ENCODE data around the gene KLHDC7B. TPM values are rescaled to one million over a fixed set of nuclear protein-coding genes. Genes with fewer than 3 reads are reported as not detected.

The KLHDC7B gene
- total and polyA plus RNA-seq, 2 donors (not counting 3 experiments of a cell fraction or from before 2014, with no cell fraction given): not detected

DNA sequence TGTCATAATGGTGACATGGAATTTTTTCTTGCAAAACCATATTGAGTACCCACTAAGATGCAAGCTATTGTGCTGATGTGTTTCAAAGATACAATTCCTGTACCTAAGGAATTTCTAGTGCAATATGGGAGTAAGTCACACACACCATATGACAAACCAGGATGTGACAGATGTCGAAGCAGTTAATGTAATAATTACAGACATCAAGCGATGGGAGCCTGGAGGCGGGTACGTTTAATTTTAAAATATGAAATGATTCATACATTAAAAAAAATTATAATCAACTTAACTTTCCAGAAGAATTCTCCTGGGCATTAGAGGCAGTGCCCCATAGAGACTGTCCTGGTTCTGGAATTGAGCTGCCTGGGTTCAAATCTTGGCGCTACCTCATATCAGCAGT is 11.0 kb downstream of the KLHDC7B start:
- intact Hi-C loops (cut with micrococcal nuclease): no loop called here
- no peak for FAIRE-seq
- no peak overlapping the region for H3K9ac ChIP-seq (replicated peaks; ENCODE audit: extremely low read depth, insufficient read depth, low read length)

More for the DNA sequence above, 11.0 kb downstream of the KLHDC7B start:
- no TSS peak for BruUV-seq (replicated peaks)
- CTCF ChIA-PET: interaction anchor here (0.7 to 1.6 kb wide), 3 partner anchors 25 to 46 kb away, joined by 3 to 4 read pairs (median 3); partner anchors contain the start of gene SCO2
- no peaks in the 10 kb centered on the region for H3K4me1 ChIP-seq (ENCODE audit: control insufficient read depth, extremely low read depth, insufficient read depth, low read length)
- no peak for DNase-seq (ENCODE audit: low read depth, low spot score)
- dilution Hi-C loops (cut with MboI; ENCODE audit: extremely low pct_ligation_motif_present, low sequenced_read_pairs): no loop called here
- H3K27me3 ChIP-seq (ENCODE audit: control insufficient read depth in 2 of 2, insufficient read depth in 2 of 2, low read length in 2 of 2): peaks cover 11 to 12% of the 10 kb centered on the region in 2 experiments
- H3K36me3 ChIP-seq (ENCODE audit: control insufficient read depth in 2 of 2, extremely low read depth in 1 of 2, insufficient read depth in 2 of 2, low read length in 2 of 2): no peaks in the 10 kb centered on the region
- H4K20me1 ChIP-seq (replicated peaks; ENCODE audit: control insufficient read depth, extremely low read depth, insufficient read depth, low read length): no peaks in the 10 kb centered on the region
- TF ChIP-seq GATA2 (IDR thresholded peaks at IDR 0.05; ENCODE audit: insufficient read depth, insufficient read length, low read depth, low read length): no peak
- TF ChIP-seq EZH2 (IDR thresholded peaks at IDR 0.05; ENCODE audit: borderline replicate concordance, low read depth, low read length, severe bottlenecking): no peak
- TF ChIP-seq POLR2A (IDR thresholded peaks at IDR 0.05; ENCODE audit: low read depth, low read length): no peak
- no peak for TF ChIP-seq POLR2AphosphoS5 (IDR thresholded peaks at IDR 0.05; ENCODE audit: insufficient read depth, low read depth, low read length)
- no peak for TF ChIP-seq FOS (IDR thresholded peaks at IDR 0.05; ENCODE audit: borderline replicate concordance, insufficient read depth, low read length)
- TF ChIP-seq MYC (IDR thresholded peaks at IDR 0.05; ENCODE audit: low read depth, low read length): no peak
- TF ChIP-seq JUN (IDR thresholded peaks at IDR 0.05; ENCODE audit: borderline replicate concordance, insufficient read depth, insufficient read length, low read depth): no peak
- TF ChIP-seq, protein P1, sequence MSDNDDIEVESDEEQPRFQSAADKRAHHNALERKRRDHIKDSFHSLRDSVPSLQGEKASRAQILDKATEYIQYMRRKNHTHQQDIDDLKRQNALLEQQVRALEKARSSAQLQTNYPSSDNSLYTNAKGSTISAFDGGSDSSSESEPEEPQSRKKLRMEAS (IDR thresholded peaks at IDR 0.05; ENCODE audit: insufficient read depth, insufficient read length): no peak
- TF ChIP-seq, protein P2, sequence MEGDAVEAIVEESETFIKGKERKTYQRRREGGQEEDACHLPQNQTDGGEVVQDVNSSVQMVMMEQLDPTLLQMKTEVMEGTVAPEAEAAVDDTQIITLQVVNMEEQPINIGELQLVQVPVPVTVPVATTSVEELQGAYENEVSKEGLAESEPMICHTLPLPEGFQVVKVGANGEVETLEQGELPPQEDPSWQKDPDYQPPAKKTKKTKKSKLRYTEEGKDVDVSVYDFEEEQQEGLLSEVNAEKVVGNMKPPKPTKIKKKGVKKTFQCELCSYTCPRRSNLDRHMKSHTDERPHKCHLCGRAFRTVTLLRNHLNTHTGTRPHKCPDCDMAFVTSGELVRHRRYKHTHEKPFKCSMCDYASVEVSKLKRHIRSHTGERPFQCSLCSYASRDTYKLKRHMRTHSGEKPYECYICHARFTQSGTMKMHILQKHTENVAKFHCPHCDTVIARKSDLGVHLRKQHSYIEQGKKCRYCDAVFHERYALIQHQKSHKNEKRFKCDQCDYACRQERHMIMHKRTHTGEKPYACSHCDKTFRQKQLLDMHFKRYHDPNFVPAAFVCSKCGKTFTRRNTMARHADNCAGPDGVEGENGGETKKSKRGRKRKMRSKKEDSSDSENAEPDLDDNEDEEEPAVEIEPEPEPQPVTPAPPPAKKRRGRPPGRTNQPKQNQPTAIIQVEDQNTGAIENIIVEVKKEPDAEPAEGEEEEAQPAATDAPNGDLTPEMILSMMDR (IDR thresholded peaks at IDR 0.05; ENCODE audit: extremely low read depth in 1 of 2, insufficient read depth in 1 of 2, low read depth in 1 of 2, low read length in 2 of 2): no peak
- H3K4me2 ChIP-seq (ENCODE audit: insufficient read depth, low read length): no peak overlapping the region
- no peak overlapping the region for H2AFZ ChIP-seq (ENCODE audit: low read depth, low read length)
- POLR2A ChIA-PET: no interaction called here
- no peaks in the 10 kb centered on the region for H3K79me2 ChIP-seq (ENCODE audit: control insufficient read depth, insufficient read depth, low read length)
- no peak overlapping the region for H3K4me3 ChIP-seq (replicated peaks in 1 of 3; ENCODE audit: insufficient read depth in 1 of 3, low read depth in 1 of 3, low read length in 3 of 3)
- no peaks in the 10 kb centered on the region for H3K9me3 ChIP-seq (replicated peaks; ENCODE audit: control insufficient read depth, insufficient read depth, low read length)
- no peak overlapping the region for H3K27ac ChIP-seq (ENCODE audit: insufficient read depth, low read depth, low read length)
- H3K9me1 ChIP-seq (replicated peaks; ENCODE audit: control insufficient read depth, extremely low read depth, insufficient read depth, low read length): no peaks in the 10 kb centered on the region

Measured in endothelial cell of umbilical vein (primary cell).